SH-SY5Y (cell line): ENCODE results near the gene MRM2.

Experiments used
- GATA2 ChIP-seq: IDR thresholded peaks from 2 replicates; pipeline ENCODE4 v1.6.1; 2011; ENCODE audit warnings: mild to moderate bottlenecking, low read depth, low read length
- GATA3 ChIP-seq: IDR thresholded peaks from 2 replicates; pipeline ENCODE4 v1.6.1; 2011; ENCODE audit warnings: low read depth, mild to moderate bottlenecking, low read length, moderate library complexity

The MRM2 gene

GRCh38 chr7:2245883-2246675 is 4.1 kb upstream of the MRM2 start:
- TF ChIP-seq GATA3 (no peak), GATA2 (no peak)

DNA sequence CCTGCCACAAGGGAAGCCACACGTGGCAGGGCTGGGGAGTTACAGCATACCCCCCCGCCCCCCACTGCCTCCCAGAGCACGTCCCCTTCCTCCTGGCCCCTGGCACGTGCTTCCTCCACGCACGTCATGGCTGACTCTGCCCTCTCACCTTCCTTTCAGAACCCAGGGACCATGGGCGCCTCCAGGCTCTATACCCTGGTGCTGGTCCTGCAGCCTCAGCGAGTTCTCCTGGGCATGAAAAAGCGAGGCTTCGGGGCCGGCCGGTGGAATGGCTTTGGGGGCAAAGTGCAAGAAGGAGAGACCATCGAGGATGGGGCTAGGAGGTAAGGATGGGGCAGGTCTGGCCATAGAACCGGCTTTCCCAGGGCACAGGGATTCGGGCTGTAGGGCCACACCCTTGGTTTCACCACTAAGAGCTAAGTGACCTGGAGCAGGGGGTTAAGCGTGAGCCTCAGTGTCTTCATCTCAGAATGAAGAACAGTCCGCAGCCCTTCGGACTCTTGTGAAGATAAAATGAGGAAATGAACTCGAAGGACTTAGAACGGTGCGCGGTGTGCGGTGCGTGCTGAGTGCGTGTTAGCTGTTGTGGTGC is 2.5 kb upstream of the MRM2 start:
- TF ChIP-seq GATA3 (no peak), GATA2 (no peak)

DNA sequence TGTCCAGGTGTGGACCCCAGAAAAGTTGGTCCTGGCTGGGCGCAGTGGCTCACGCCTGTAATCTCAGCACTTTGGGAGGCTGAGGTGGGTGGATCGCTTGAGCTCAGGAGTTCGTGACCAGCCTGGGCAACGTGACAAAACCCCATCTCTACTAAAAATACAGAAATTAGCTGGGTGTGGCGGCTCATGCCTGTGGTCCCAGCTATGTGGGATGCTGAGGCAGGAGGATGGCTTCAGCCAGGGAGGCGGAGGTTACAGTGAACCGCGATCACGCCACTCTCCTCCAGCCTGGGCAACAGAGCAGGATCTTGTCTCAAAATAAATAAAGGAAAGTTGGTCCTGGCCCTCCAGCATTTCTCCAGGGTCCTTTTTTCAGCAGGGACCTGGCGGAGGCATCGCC is 1.5 kb upstream of the MRM2 start:
- TF ChIP-seq GATA2 (no peak), GATA3 (no peak)

GRCh38 chr7:2242541-2243429 is 780 bp upstream of the MRM2 start:
- no peak for TF ChIP-seq GATA2
- no peak for TF ChIP-seq GATA3

DNA sequence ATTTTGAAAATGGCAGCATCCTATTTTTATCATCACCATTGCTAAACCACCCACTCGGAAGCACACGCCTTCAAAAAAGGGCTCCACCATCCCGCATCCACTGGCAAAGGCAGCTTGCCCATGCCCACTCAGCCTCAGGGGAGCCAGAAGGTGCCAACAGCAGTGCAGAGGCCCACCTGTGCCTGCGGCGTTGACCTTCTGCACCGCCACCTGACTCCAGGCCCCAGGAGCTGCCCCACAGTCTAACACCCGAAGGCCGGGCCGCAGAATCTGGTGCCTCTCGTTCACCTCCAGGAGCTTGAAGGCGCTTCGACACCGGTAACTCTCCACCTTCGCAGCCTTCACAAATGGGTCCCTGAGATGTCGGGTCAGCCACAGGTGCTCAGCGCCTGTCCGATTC is 2.8 kb downstream of the MRM2 start:
- no peak for TF ChIP-seq GATA3
- TF ChIP-seq GATA2: no peak

GRCh38 chr7:2237109-2237602 is 4.8 kb downstream of the MRM2 start:
- no peak for TF ChIP-seq GATA2
- TF ChIP-seq GATA3: no peak

GRCh38 chr7:2233926-2234325 is 8.1 kb downstream of the MRM2 start:
- no peak for TF ChIP-seq GATA3
- TF ChIP-seq GATA2: no peak

DNA sequence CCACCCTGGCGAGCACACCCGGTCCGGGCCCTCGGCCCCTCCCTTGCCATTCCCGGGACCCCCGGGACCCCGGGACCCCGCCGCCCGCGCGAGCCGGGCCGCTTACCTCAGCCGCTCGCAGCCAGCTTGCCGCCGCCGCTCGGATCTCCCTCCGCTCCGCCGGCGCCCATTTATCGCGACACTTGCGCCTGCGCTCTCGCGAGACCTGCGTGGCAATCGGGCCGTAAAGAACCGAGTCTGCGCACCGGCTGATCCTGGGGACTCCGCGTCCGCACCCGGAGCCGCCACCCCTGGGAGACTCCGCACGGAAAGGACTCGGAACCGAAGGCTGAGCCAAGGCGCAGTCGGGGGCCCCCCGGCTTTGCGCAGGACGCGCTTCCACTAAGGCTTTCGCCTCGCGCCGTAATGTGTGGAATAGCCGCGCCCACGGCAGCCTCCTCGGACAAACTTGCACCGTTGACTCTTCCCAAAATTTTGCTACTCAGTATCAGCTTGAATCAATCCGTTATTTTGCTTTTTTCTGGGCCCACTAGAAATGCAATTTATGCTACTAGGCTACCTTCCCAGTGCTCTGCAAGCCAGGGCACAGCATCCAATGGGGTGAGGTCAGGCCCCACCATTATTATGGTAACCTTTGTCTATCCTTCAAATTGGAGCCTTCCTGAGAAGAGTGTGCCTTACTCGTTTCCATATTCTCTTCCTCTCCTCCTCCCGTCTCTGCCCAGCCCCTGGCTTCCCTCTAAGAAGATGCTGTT is 9.1 kb downstream of the MRM2 start, which contains the start of gene MAD1L1:
Gene MAD1L1, minus strand, starts transcription at position 180 of the 755 bp plus-strand sequence. CDS start 2,812 bp downstream, outside the sequence.
- TF ChIP-seq GATA3: no peak
- no peak for TF ChIP-seq GATA2

DNA sequence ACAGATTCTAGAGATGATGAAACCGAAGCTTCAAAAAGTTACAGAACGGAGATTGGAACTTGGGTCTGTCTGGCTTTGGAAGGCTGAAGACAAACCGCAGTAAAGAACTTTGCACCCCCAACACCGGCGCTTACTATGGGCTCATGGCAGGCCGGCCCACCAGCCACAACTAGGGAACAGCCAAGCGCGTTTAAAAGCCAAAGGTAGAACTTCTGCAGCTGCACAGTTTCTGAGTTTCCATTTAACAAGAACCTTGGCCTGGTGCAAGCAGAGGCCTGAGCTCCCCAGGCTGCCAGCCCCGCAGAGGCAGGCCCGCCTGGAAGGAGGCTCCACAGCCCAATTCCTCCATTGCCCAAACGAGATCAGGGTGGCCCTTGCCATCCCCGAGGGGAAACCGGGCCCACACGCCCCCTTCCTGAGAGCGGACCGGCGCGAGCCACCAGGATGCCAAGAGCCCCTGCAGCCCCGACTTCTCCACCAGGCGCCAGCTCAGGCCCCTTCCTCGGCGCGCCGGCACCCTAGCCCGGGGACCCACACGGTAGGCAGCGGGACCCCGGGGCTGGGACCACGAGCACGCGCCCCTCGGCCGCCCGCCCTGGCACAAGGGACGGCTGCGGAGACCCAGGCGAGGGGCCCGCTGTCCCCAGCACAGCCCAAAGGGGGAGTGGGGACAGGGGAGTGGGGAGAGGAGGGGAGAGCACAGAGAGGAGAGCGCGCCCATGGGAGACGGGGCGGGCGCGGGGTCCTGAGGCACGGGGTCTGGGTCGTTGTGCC is 9.8 kb downstream of the MRM2 start:
- TF ChIP-seq GATA3 (no peak), GATA2 (no peak)

DNA sequence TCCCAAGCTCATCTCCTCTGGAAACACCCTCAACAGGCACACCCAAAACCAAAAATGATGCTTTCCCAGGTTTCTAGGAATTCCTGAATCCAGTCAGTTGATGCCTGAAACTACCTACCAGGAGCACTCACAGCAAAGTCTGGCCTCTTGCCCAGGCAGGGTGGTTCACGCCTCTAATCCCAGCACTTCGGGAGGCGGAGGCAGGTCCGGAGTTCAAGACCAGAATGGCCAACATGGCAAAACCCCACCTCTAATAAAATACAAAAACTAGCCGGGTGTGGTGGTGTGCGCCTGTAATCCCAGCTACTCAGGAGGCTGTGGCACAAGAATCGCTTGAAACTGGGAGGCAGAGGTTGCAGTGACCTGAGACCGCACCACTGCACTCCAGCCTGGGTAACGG is 11.1 kb downstream of the MRM2 start:
- TF ChIP-seq GATA3 (no peak), GATA2 (no peak)

DNA sequence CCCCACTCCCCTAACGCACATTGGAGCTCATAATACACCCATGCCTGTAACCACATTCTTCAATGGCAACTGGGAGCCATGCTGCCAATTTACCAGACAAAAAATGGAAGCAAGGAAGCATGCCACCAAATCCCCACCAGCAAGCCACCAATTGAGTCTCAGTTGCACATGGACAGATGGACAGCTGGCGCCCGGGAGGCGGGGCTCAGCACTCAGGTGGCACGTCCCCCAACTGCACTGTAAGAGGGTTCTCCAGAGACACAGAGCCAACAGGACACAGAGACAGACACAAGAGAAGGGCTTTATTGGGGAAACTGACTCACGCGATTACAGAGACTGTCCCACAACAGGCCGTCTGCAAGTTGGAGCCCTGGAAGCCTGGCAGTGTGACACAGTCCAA is 11.8 kb downstream of the MRM2 start:
- TF ChIP-seq GATA2: no peak
- TF ChIP-seq GATA3: no peak

- TF ChIP-seq GATA2: no peak
- no peak for TF ChIP-seq GATA3
These were observed 12.5 kb downstream of the MRM2 start for GRCh38 chr7:2229467-2229866.

- TF ChIP-seq GATA3 (no peak), GATA2 (no peak)
These were observed 13.1 kb downstream of the MRM2 start for GRCh38 chr7:2228921-2229320.

DNA sequence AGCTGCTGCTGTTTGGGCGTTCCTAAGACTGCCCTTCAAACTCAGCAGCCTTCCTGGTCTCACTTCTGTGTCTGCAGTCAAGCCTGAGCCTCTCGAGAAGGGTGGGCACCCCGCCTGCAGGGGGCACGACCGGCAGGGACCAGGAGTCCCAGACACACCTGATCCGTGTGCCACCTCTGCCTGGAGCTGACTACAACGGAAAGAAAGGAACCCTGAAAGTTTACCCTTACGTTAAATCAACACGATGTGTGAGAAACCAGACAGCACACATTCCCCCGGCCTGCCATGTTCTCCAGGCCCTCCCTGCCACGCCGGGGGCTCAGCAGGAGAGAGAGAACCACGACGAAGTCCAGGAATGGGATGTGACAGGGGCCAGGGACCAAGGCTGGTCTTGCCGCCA is 14.3 kb downstream of the MRM2 start:
- no peak for TF ChIP-seq GATA2
